GM21447 (cell line): ENCODE data around the gene CSMD2.
"Not testable (repeated sequence)": the region's sequence is repeated elsewhere in the genome, so short reads cannot be mapped to it uniquely, and the experiment has no call there.

Source experiments
- ATAC-seq: cut with Tn5 transposase; IDR thresholded peaks from one replicate; pipeline ENCODE4 v1.9.1; 2021; ENCODE audit not compliant: unreplicated experiment

Gene CSMD2

DNA sequence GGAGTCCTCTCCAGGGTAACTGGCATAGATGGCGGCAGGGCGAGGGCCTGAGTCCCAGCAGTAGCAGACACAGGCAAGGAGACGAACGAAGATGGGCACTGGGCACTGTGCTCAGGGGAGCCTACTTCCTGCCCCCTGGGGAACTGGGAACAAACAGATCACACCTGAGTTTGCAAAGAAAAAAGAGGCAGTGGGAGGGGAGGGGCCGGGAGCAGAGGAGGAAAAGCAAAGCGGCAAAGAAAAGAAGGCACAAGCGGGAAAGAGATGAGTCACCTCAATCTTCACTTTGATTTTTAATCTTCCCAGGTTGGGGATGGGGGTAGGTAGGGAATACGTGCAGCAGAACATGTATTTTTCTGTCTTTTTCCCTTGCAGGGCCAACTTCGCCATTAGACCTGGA, 648.6 kb downstream of the CSMD2 start:
- ATAC-seq: no peak

DNA sequence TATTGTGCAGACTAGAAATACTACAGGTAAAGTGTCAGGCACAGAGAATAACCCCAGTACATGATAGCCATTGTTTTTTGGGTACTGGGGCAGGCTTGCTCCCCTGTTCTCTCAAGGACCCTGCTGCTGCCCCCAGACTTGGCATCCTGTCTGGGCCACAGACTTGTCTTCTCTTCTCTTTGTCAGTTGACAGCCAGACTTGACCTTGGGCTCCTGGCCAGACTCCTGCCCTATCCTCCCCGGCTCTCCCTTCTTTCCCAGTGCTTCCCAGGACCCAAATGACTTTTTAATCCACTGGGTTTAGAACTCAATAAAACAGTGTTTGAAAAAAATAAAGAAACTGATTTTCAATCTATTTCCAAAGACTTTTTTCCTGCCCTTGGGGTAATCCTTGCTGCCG, 649.4 kb downstream of the CSMD2 start:
- no peak for ATAC-seq

DNA sequence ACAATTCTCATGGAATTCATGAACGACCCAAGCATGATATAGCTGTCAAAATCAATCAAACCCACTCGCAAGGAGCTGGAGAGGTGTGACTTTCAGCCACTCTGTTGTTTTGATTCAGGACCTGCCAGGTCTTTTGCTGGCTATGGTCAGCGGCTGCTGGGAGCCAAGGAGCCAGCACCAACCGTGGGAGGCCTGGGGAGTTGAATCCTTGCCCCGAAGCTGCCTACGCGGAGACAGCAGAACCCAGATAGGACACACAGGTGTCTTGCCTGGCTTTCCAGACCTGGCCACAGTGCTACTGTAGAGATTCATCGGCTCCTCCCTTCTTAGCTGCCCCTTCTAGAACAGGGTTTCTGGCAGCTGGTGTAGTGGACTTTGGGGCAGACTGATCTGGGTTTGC, 649.9 kb downstream of the CSMD2 start:
- ATAC-seq: no peak

DNA sequence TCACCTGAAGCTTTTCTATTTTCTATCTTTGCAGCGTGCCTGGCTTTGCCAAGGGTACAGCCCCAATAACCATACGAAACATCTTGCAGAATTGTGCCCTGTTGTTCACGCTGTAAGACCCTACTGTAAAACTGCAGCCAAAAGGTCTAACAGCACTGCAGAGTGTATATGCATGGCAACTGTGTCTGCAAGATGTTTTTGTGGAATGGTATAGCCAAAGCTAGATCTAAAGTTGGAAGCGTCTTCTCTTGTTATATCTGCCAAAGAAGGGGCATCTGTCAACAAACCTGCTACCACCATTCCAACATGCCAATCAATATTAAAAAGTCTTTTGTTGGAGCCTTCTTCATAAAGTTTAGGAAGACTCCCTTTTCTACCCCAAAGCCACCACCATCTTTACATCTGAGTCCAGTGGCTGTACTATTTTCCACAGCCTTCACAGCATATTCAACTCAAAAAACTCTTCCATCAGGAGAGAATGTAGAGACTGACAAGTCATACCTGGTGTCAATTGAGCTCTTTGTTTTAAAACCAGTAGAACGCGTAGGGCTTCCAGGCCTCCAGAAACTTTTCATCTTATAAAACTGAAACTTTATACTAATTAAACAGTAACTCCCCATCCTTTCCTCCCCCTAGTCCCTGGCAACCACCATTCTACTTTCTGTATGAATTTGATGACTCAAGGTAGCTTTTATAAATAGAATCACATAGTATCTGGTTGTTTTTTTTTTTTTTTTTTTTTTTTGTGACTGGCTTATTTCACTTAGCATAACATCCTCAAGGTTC, 652.6 kb downstream of the CSMD2 start:
- ATAC-seq: no peak

DNA sequence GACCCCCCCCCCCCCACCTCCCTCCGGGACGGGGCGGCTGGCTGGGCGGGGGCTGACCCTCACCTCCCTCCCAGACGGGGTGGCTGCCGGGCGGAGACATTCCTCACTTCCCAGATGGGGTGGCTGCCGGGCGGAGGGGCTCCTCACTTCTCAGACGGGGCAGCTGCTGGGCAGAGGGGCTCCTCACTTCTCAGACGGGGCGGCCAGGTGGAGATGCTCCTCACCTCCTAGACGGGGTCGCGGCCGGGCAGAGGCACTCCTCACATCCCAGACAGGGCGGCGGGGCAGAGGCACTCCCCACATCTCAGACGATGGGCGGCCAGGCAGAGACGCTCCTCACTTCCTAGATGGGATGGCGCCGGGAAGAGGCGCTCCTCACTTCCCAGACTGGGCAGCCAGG, 655.8 kb downstream of the CSMD2 start:
- ATAC-seq: not testable (repeated sequence)

DNA sequence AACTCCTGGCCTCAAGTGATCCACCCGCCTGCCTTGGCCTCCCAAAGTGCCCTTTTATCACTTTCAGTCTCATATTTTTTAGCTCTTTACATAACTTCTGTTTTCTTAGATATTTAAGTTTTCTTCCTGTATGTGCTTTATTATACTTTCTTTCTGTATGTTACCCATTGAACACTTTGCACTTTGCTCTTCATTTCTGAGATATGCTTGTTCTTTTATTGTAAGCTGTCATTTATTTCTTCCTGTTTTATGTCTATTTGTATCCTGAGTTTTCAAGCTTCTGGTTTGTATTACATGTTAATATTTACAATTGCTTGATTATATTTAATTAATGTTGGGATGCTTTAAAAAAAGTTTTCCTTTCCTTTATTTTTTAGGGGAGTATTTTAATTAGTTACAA, 656.9 kb downstream of the CSMD2 start:
- ATAC-seq: no peak

DNA sequence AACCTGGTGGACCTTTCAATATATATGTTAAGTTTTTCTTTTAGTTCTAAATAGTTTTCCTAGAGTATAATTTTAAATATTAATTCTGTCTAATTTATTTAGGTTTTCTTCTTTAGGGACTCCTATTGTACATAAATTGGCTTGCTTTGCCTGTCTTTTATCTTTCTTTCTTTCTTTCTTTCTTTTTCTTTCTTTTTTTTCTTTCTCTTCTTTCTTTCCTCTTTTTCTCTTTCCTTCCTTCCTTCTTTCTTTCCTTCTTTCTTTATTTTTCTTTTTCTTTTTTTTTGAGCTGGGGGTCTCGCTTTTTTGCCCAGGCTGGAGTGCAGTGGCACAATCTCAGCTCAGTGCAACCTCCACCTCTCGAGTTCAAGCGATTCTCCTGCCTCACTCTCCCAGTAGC, 657.4 kb downstream of the CSMD2 start:
- ATAC-seq: no peak

DNA sequence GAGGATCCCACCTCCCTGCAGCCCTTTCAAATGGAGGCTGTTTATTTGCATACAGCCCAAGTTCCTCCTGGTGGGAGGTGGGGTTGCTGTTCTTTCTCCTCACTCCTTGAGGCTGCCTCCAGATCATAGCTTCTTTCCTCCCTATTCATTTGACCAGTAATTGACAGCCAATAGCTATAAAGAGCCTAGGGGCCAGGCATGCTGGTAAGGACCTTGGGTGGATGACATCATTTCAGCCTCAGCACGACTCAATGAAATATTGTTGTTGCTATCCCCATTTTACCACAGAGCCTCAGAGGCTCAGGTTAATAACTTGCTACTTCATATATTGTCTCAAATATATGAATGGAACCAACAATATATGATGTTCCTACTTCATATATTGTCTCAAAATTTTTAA, 661.5 kb downstream of the CSMD2 start:
- ATAC-seq: no peak

DNA sequence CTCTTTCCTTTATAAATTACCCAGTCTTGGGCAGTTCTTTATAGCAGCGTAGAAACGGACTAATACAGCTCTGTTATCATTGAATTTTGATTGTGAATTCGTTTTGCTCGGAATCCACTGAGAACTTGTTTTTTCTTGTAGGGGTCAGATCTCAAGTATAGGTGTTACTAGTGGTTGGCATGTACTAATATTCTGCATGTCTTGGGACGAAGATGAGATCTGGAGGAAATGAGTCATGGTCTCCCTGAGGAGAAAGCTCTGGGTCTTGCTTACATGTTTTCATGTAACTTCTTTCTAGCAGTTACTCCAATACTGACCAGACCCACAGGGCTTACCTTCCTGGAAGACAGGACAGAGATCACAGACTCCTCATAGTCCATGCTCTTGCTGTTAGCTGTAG, 662.3 kb downstream of the CSMD2 start:
- ATAC-seq: no peak

DNA sequence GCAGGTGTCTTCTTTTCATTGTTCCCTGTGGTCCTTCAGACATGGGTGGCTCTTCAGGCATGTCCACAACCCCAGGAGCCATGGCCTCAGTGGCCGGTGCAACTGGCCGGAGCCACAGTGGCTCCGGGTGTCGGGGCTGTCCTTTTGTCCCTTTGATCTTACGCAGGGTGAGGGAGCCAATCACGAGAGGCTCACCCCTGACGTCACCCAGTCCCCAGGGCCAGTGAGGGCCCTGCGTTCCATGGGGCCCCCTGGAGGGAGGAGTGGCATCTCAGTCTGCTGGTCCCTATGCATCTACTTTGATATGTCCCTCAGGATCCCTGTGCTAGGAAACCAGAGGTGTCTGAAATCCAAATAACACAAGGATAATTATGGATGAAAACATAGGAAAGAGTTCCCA, 663.3 kb downstream of the CSMD2 start:
- no peak for ATAC-seq

DNA sequence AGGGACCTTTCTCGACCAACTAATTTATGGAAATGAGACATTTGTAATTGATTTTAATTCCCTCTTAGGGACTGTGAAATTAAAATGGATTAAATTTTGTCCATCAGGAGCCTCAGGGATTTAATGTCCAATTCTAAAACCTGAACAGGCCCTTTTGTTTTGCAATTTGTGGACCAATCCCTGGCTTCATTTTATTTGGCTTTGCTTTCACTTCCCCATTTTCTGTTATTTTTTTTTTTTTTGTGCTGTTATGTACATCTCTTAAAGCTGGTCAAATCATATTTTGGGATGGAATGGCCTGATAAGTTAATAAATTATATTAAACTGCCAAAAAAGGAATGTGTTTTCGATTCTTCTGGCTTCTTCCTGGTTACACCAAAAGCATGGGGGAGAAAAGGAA, 663.7 kb downstream of the CSMD2 start:
- ATAC-seq: no peak

DNA sequence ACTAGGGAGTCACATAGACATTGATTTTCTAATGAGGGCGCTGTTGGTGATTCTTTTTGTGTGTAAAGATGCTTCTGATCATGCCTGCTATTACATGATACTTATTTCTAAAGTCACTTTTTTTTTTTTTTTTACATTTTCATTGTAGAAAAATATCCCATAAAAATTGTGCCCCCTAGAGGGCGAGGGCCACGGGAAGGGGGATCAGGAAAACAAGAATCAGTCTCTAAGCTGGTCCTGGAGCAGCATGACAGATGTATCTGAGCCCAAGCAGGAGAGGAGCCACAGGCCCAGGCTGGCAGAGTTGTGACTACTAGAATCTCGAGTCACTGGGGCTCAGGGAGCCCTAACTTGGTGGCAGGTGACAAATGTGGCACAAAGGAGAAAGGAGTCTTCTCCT, 664.5 kb downstream of the CSMD2 start:
- ATAC-seq: no peak

DNA sequence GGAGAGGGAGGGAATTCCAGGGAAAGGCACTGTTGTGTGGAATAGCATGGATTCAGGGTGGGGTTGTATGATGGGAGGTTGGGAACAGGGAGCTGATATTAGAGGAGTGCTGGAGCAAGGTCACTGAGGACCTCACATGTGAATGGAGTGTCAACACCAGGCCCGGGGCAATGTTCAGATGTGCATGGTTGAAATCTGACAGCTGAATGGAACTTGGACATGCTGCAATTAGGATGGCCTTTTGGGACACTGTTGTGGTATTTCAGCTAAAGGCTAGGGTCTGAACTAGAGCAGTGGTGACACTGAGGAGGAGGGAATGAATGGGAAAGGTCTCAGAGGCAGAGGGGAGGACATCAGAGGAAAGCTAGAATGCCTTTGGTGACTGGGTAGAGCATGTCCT, 667.6 kb downstream of the CSMD2 start:
- ATAC-seq: no peak

DNA sequence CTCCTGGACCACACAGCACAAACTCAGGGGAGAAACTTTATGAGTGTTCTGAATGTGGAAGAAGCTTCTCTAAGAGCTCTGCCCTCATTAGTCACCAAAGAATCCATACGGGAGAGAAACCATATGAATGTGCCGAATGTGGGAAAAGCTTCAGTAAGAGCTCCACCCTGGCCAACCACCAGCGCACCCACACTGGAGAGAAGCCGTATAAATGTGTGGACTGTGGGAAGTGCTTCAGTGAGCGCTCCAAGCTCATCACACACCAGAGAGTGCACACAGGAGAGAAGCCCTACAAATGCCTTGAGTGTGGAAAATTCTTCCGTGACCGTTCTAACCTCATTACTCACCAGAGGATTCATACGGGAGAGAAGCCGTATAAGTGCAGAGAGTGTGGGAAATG, 670.1 kb downstream of the CSMD2 start:
- no peak for ATAC-seq

DNA sequence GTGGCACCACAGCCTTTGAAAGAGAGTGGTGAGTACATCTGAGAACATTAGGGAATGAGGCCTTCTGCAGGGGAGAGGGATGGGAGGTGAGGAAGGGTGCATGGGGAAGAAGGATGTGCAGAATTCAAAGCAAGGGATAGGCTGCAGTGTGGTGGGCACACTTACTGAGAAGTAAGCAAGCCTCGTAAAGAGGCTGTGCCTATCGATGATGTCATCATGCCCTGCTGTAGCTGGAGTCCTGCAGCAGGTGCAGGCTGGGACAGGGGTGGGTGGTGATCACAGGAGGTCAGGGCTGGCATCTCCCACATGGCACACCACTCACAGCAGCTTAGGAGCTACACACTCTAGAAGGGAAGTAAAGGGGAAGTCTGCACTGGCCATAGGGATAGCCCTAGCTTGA, 676.4 kb downstream of the CSMD2 start:
- no peak for ATAC-seq

DNA sequence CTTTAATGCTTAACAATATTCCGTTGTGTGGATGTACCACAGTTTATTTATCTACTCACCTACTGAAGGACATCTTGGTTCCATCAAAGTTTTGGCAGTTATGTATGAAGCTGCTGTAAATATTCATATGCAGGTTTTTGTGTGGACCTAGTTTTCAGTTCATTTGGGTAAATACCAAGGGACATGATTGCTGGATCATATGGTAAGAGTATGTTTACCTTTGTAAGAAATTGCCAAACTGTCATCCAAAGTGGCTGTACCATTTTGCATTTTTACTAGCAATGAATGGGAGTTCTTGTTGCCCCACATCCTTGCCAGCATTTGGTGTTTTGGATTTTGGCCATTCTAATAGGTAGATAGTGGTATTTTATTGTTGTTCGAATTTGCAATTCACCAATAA, 682.6 kb downstream of the CSMD2 start:
- no peak for ATAC-seq

DNA sequence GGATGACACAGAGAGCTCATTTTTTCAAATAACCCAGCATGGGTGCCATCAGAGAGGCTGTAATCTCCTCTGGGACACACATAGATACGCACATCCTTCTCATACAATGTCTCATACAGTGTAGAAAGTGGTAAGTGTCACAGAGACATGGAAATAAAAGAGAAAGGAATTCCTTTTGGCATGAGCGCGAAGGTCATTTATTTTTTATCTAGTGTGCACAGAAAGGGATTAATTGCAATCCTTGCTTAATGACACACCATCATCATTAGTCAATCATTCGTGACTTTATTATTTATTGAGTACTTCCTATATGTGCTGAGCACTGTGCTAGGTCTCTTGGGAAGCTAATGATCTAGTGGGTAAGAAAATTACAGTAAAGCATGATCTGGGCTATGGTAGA, 687.6 kb downstream of the CSMD2 start:
- ATAC-seq: no peak

DNA sequence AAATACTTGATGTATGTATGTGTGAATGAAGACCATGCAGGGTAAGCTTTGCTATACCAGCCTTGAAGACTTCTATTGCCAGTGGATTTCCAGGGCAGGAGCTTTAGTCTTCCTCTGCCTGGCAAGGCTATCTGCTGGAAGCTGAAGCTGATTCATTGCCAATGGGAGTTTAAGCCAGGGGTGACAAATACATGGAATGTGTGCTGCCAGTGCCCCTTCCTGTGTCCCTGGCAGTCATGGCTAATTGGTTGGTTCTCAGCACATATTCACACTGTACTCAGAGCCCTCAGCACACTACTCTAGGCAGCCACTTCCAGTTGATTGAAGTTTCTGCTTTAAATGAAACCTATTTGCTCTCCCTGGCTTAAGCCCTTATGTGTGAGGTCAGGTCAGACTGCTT, 691.1 kb downstream of the CSMD2 start:
- ATAC-seq: no peak

DNA sequence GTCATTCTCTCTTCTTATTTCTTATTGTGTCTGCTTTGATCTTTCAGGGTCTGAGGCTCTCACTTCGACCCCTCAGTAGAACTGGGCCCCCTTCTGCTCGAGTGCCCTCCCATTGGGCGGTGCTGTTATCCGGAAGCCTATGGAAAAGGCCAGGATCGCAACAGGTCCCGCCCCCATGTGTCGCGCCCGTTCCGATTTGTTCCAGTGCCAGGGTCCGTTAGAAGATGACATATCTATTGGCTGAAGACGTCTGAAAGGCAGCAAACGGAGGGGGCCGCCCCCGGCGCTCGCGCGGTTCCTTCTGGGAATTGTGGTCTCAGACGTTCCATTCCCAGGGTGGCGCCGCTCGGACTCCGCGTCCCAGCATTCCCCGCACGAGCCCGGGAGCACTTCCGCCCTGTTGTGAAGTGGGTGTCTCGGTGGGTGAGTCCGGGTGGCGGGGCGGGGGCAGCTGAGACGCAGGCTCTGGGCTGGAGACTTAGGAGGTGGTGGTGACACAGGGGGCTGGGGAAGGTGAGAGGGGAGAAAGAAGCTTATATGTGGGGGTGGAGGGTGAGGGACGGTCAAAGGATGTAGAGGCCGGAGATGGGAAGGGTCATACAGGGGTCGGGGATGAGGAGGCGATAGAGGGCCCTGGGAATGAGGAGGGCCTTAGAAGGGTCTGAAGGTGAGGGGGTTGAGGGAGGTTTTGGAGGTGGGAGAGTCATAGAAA, 692.6 kb downstream of the CSMD2 start, which contains the start of gene ZSCAN20:
Gene ZSCAN20, plus strand, starts transcription at position 377 of the 712 bp plus-strand sequence. CDS start 6,644 bp downstream, outside the sequence.
- peak; percentile 85 for ATAC-seq

DNA sequence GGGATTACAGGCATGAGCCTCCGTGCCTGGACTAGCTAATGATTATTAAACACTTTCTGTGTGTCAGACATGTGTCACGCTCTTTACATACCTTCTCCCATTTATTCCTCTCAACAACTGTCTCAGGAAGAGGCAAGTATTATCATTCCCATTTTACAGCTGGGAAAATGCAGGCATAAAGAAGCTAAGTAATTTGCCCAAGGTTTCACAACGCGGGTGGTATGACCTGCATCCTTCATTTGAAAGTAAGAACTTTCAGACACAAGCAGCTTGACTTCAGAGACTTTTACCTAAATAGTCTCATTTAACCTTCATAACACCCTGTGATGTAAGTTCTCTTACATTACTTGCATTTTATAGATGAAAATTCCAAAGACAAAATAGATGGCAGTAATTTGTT, 693.6 kb downstream of the CSMD2 start:
- no peak for ATAC-seq

DNA sequence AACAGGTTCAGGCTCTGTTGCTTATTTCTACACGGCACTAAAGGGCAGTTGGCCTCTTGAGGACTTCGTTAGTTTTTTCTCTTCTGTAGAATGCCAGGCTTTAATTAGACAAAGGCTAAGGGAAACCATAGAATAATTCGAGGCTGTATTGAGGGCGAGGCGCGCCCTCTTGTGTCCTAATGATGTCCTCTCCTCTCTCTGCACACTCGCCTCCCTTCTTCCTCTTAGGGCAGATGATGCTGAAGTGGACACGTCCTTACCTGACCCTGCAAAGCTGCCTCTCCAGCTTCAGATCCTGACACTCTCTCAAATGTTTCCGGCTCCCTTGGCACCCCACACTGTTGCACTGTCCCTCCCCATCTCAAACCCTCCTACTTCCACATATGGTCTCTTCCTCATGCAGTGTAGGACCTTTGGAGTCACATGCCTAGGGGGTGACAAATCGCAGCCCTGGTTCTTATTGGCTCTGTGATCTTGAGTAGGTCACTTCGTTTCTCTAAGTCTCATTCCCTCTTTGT, 694.5 kb downstream of the CSMD2 start:
- no peak for ATAC-seq

DNA sequence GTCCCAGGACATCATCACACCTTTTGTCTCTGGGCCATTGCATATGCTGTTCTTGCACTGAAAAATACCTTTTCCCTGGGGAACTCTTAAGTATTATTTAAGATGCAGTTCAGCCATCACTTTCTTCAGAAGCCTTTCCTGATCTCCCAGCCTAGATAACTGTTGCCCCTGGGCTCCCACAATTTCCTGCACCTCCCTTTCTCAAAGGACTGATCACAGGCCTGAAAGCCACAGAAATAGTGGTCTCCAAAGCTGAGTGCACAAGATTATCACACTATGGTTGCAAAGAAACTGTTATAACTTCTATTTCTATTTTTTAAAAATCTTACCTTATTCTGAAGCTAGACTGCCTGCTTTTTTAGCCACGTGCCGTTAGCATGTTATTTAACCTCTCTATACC, 695.3 kb downstream of the CSMD2 start:
- ATAC-seq: no peak
